SK-N-SH (cell line): ENCODE measurements around the gene NDUFS7. TPM values are rescaled to one million over a fixed set of nuclear protein-coding genes. Genes with fewer than 3 reads are reported as not detected.

Experiments
- CTCF ChIA-PET: fragments of 300-600, 350-600 bp; formaldehyde crosslinking; extraction: SDS; loops from one replicate; lab custom pipeline; 2021; lab: Yijun Ruan, JAX
- POLR2A ChIA-PET: fragments of 350-600 bp; sonication (Branson Sonifier 250); formaldehyde crosslinking; extraction: SDS; loops from one replicate; lab custom pipeline; 2020; ENCODE audit warnings: antibody characterized with exemption, inconsistent platforms; lab: Yijun Ruan, JAX
- DNase-seq: peaks from one replicate; pipeline ENCODE4 v3.0.0; 2012
- H2AFZ ChIP-seq: fragments of 200-600 bp; sonication (generic); 2 replicates; pipeline ENCODE4 v1.8.1; 2016; ENCODE audit warnings: antibody characterized with exemption, mild to moderate bottlenecking, low read depth
- H3F3A ChIP-seq: fragments of 200-600 bp; sonication (generic); replicated peaks from 2 replicates; pipeline ENCODE3; 2016; ENCODE audit warnings: antibody characterized with exemption, mild to moderate bottlenecking; ENCODE audit not compliant: insufficient read depth
- H3K27ac ChIP-seq, 2 experiments: fragments of 200-500 bp in 1 of 2; fragments of 200-600 bp in 1 of 2; sonication (Bioruptor generic) in 1 of 2; sonication (generic), shearing (Covaris generic) in 1 of 2; 2 replicates each; pipeline versions ENCODE4 v1.5.1 to v1.6.1; 2014 to 2016; ENCODE audit warnings: low read depth in 2 of 2, inconsistent platforms in 1 of 2, low read length in 1 of 2, mild to moderate bottlenecking in 1 of 2, mixed read lengths in 1 of 2
- H3K27me3 ChIP-seq: fragments of 200-600 bp; sonication (generic), shearing (Covaris generic); 2 replicates; pipeline ENCODE4 v1.6.1; 2016; ENCODE audit warnings: mixed run types; ENCODE audit not compliant: insufficient read depth
- H3K36me3 ChIP-seq, 2 experiments: fragments of 200-500 bp in 1 of 2; fragments of 200-600 bp in 1 of 2; sonication (Bioruptor generic) in 1 of 2; sonication (generic) in 1 of 2; replicated peaks in 1 of 2; 2 replicates each; pipeline versions ENCODE3 to v1.5.1; 2014 to 2016; ENCODE audit warnings: low read length in 1 of 2, mild to moderate bottlenecking in 1 of 2; ENCODE audit not compliant: insufficient read depth in 2 of 2, control insufficient read depth in 1 of 2
- H3K4me1 ChIP-seq, 2 experiments: fragments of 200-500 bp in 1 of 2; fragments of 200-600 bp in 1 of 2; sonication (Bioruptor generic) in 1 of 2; sonication (generic), shearing (Covaris generic) in 1 of 2; 2 replicates each; pipeline versions ENCODE4 v1.5.1 to v1.6.1; 2014 to 2016; ENCODE audit warnings: low read depth in 1 of 2, low read length in 1 of 2, mixed run types in 1 of 2; ENCODE audit not compliant: insufficient read depth in 2 of 2, control insufficient read depth in 1 of 2
- H3K4me2 ChIP-seq: fragments of 200-600 bp; sonication (generic), shearing (Covaris generic); 2 replicates; pipeline ENCODE4 v1.6.1; 2017; ENCODE audit warnings: mixed run types
- H3K4me3 ChIP-seq, 2 experiments: fragments of 200-500 bp in 1 of 2; fragments of 200-600 bp in 1 of 2; sonication (Bioruptor generic) in 1 of 2; sonication (generic), shearing (Covaris generic) in 1 of 2; 2 replicates each; pipeline versions ENCODE4 v1.5.1 to v1.8.1; 2014 to 2016; ENCODE audit warnings: low read depth in 2 of 2, inconsistent platforms in 1 of 2, low read length in 1 of 2, mild to moderate bottlenecking in 1 of 2, mixed read lengths in 1 of 2, moderate library complexity in 1 of 2
- H3K79me2 ChIP-seq: fragments of 200-600 bp; sonication (generic); 2 replicates; pipeline ENCODE4 v1.8.1; 2017; ENCODE audit warnings: mild to moderate bottlenecking; ENCODE audit not compliant: insufficient read depth
- H3K9ac ChIP-seq: fragments of 200-600 bp; sonication (generic); 2 replicates; pipeline ENCODE4 v1.6.1; 2017; ENCODE audit warnings: mixed run types
- H3K9me2 ChIP-seq: fragments of 200-600 bp; sonication (generic); 2 replicates; pipeline ENCODE4 v1.6.1; 2017; ENCODE audit warnings: mixed run types
- H3K9me3 ChIP-seq: fragments of 200-600 bp; sonication (generic); 2 replicates; pipeline ENCODE4 v1.6.1; 2017; ENCODE audit warnings: mixed run types, mild to moderate bottlenecking, moderate library complexity
- H4K20me1 ChIP-seq: fragments of 200-600 bp; sonication (generic); 2 replicates; pipeline ENCODE4 v1.6.1; 2017; ENCODE audit warnings: mild to moderate bottlenecking, mixed run types; ENCODE audit not compliant: insufficient read depth
- CHD2 ChIP-seq: fragments of 150-350 bp; IDR thresholded peaks from 2 replicates; pipeline ENCODE4 v1.6.1; 2018; ENCODE audit warnings: low read length; ENCODE audit not compliant: partially characterized antibody
- CTCF ChIP-seq: fragments of 200-600 bp; sonication (generic); IDR thresholded peaks from 2 replicates; pipeline ENCODE4 v1.6.1; 2017; ENCODE audit warnings: antibody characterized with exemption, mild to moderate bottlenecking, moderate library complexity
- EP300 ChIP-seq, 2 experiments: IDR thresholded peaks; 2 replicates each; pipeline versions ENCODE4 v1.4.0 to v1.6.1; 2012; ENCODE audit warnings: borderline replicate concordance in 1 of 2, low read depth in 1 of 2, low read length in 1 of 2
- EZH2phosphoT487 ChIP-seq: fragments of 200-600 bp; sonication (generic); IDR thresholded peaks from 2 replicates; pipeline ENCODE4 v1.6.1; 2017; ENCODE audit warnings: low read depth, mixed run types, mild to moderate bottlenecking, antibody characterized with exemption, moderate library complexity, borderline replicate concordance
- FOXJ3 ChIP-seq: sonication (generic); formaldehyde crosslinking; IDR thresholded peaks from 2 replicates; pipeline ENCODE4 v1.5.1; 2020; ENCODE audit warnings: mild to moderate bottlenecking, missing genetic modification reagents
- FOXM1 ChIP-seq: IDR thresholded peaks from 2 replicates; pipeline ENCODE4 v1.4.0; 2012; ENCODE audit warnings: low read depth, mild to moderate bottlenecking
- GATA2 ChIP-seq: sonication (generic); formaldehyde crosslinking; IDR thresholded peaks from 2 replicates; pipeline ENCODE4 v1.5.0; 2020; ENCODE audit warnings: mild to moderate bottlenecking, missing genetic modification reagents
- JUND ChIP-seq: IDR thresholded peaks from 2 replicates; pipeline ENCODE4 v1.4.0; 2012
- MAX ChIP-seq: IDR thresholded peaks from 2 replicates; pipeline ENCODE4 v1.4.0; 2012; ENCODE audit warnings: low read depth
- MEF2A ChIP-seq: IDR thresholded peaks from 2 replicates; pipeline ENCODE4 v1.4.0; 2012; ENCODE audit warnings: low read depth, borderline replicate concordance
- NRF1 ChIP-seq: IDR thresholded peaks from 2 replicates; pipeline ENCODE4 v1.6.1; 2012; ENCODE audit warnings: low read depth, mild to moderate bottlenecking, low read length
- PBX3 ChIP-seq: IDR thresholded peaks from 2 replicates; pipeline ENCODE4; 2012
- POLR2AphosphoS5 ChIP-seq: IDR thresholded peaks from 2 replicates; pipeline ENCODE4 v1.6.1; 2012; ENCODE audit warnings: low read depth, low read length
- RAD21 ChIP-seq: IDR thresholded peaks from 2 replicates; pipeline ENCODE4 v1.6.1; 2012; ENCODE audit warnings: mild to moderate bottlenecking, low read length
- REST ChIP-seq: IDR thresholded peaks from 2 replicates; pipeline ENCODE4 v1.6.1; 2012; ENCODE audit warnings: mild to moderate bottlenecking, low read depth, low read length, moderate library complexity
- TAF1 ChIP-seq: IDR thresholded peaks from 2 replicates; pipeline ENCODE4 v1.6.1; 2012; ENCODE audit warnings: low read depth, mild to moderate bottlenecking, low read length, moderate library complexity, borderline replicate concordance
- TEAD4 ChIP-seq: IDR thresholded peaks from 2 replicates; pipeline ENCODE4 v1.4.0; 2012; ENCODE audit warnings: mild to moderate bottlenecking, borderline replicate concordance; ENCODE audit not compliant: insufficient read depth
- USF1 ChIP-seq: IDR thresholded peaks from 2 replicates; pipeline ENCODE4 v1.4.0; 2012; ENCODE audit warnings: low read depth, borderline replicate concordance
- YY1 ChIP-seq: IDR thresholded peaks from 2 replicates; pipeline ENCODE4 v1.4.0; 2012; ENCODE audit warnings: low read depth, mild to moderate bottlenecking
- ZBTB33 ChIP-seq: IDR thresholded peaks from 2 replicates; pipeline ENCODE4 v1.4.0; 2012; ENCODE audit warnings: low read depth, borderline replicate concordance
- WGBS: methylation state at CpG from one replicate; pipeline ENCODE4 v1.1.6; 2017; ENCODE audit warnings: low lambda C conversion rate; 5-methylcytosine and 5-hydroxymethylcytosine counted together
- polyA plus RNA-seq, 3 experiments: library from polyadenylated mRNA; depleted of rRNA; stranded (reverse); fragments of >200 nt; gene quantifications; 2 replicates each; pipeline ENCODE4 v1.2.3, GENCODE V29; 2012

NDUFS7 gene
- polyA plus RNA-seq, 1 of the 3 experiments (the other 2 are of a cell fraction), result 66.4 TPM

- ChIA-PET POLR2A (no interaction called here), CTCF (interaction anchor here (1.1 to 1.9 kb wide), 2 partner anchors 10 to 108 kb away, joined by 3 to 5 read pairs; no protein-coding TSS in a partner anchor)
- 96% methylated on average over 33 of the region's 45 CpGs for WGBS
- no peak overlapping the region for H2AFZ ChIP-seq
- no peaks in the 10 kb centered on the region for H3K9me3 ChIP-seq
- H3K79me2 ChIP-seq, result peaks cover 17% of the 10 kb centered on the region
- H4K20me1 ChIP-seq, result no peaks in the 10 kb centered on the region
- H3K4me2 ChIP-seq, result no peak overlapping the region
- H3K4me3 ChIP-seq, result no peak overlapping the region
- no peak overlapping the region for H3K27ac ChIP-seq
- TF ChIP-seq POLR2AphosphoS5 (no peak), ZBTB33 (no peak), NRF1 (no peak), RAD21 (no peak), EZH2phosphoT487 (no peak), TEAD4 (no peak), JUND (no peak), TAF1 (no peak), PBX3 (no peak), USF1 (no peak), REST (no peak), CHD2 (no peak), MEF2A (no peak), YY1 (no peak), EP300 (IDR thresholded peaks at IDR 0.05; ENCODE audit: borderline replicate concordance in 1 of 2, low read depth in 1 of 2, low read length in 1 of 2) (no peak), FOXM1 (no peak), FOXJ3 (CRISPR knock-in tag) (no peak), GATA2 (no peak), CTCF (no peak), MAX (no peak)
- H3F3A ChIP-seq, result peaks cover 5% of the 10 kb centered on the region
- no peak for DNase-seq
- peaks cover 0 to 11% of the 10 kb centered on the region in 2 experiments for H3K36me3 ChIP-seq
- H3K4me1 ChIP-seq, result peaks cover 0 to 7% of the 10 kb centered on the region in 2 experiments; a peak in 1 of 4 replicates
- no peak overlapping the region for H3K9ac ChIP-seq
- H3K27me3 ChIP-seq, result no peaks in the 10 kb centered on the region
- H3K9me2 ChIP-seq, result no peaks in the 10 kb centered on the region
Measured at GRCh38 chr19:1387684-1388636, 4.3 kb downstream of the NDUFS7 start.
